Tibial nerve (tissue), 4 donors: ENCODE results near the gene PFN2. TPM values are rescaled to one million over a fixed set of nuclear protein-coding genes. Genes with fewer than 3 reads are reported as not detected.

ENCODE experiments used
- DNase-seq, 2 donors: peaks; one replicate each; pipeline ENCODE4 v3.0.0-alpha.2; 2019; ENCODE audit warnings: low spot score in 2 of 2
- H3K27ac ChIP-seq, 4 donors: fragments of 200-600 bp; sonication (generic) in 3 of 4; one replicate each; pipeline ENCODE4 v1.5.1; 2017 to 2019; ENCODE audit warnings: mild to moderate bottlenecking in 1 of 4
- H3K27me3 ChIP-seq, 2 donors: fragments of 200-600 bp; sonication (generic) in 1 of 2; one replicate each; pipeline versions ENCODE4 v1.5.1 to v1.6.0; 2017 to 2019
- H3K36me3 ChIP-seq, 3 donors: fragments of 200-600 bp; sonication (generic); one replicate each; pipeline ENCODE4 v1.5.1; 2018 to 2019
- H3K4me1 ChIP-seq, 4 donors: fragments of 200-600 bp; sonication (generic) in 3 of 4; one replicate each; pipeline ENCODE4 v1.5.1; 2017 to 2019
- H3K4me3 ChIP-seq, 4 donors: fragments of 200-600 bp; sonication (generic) in 3 of 4; one replicate each; pipeline ENCODE4 v1.5.1; 2017 to 2019; ENCODE audit warnings: mild to moderate bottlenecking in 1 of 4, moderate library complexity in 1 of 4
- H3K9me3 ChIP-seq, 4 donors: fragments of 200-600 bp; sonication (generic) in 3 of 4; one replicate each; pipeline ENCODE4 v1.5.1; 2017 to 2019
- EP300 ChIP-seq, 2 donors: sonication (generic); formaldehyde crosslinking; IDR thresholded peaks; one replicate each; pipeline ENCODE4 v1.6.1; 2017; ENCODE audit warnings: antibody characterized with exemption in 2 of 2, mild to moderate bottlenecking in 1 of 2
- POLR2A ChIP-seq, 2 donors: fragments of 450-650 bp; IDR thresholded peaks; one replicate each; pipeline ENCODE4 v1.6.1; 2017; ENCODE audit warnings: antibody characterized with exemption in 2 of 2, mild to moderate bottlenecking in 2 of 2, moderate library complexity in 2 of 2
- WGBS, 2 donors: methylation state at CpG; one replicate each; pipeline ENCODE4 v1.1.5; 2018; 5-methylcytosine and 5-hydroxymethylcytosine counted together
- total RNA-seq, 4 donors: library from RNA; depleted of rRNA; stranded (reverse); fragments of >200 nt; gene quantifications; one replicate each; pipeline ENCODE4 v1.1.0, GENCODE V29; 2016
- TF ChIP-seq, protein P1 (sequence below), 5 experiments: fragments of 200-600 bp in 3 of 5; fragments of 450-650 bp in 2 of 5; sonication (generic) in 3 of 5; IDR thresholded peaks; one replicate each; pipeline ENCODE4 v1.5.1; 2016 to 2019; ENCODE audit warnings: antibody characterized with exemption in 5 of 5, mild to moderate bottlenecking in 3 of 5, moderate library complexity in 2 of 5

Gene PFN2, protein sequence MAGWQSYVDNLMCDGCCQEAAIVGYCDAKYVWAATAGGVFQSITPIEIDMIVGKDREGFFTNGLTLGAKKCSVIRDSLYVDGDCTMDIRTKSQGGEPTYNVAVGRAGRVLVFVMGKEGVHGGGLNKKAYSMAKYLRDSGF
- 10 to 100 TPM; 28.2 to 54.8 (median 40.7) TPM for total RNA-seq

- Histone ChIP-seq H3K9me3 (no peaks in the 10 kb centered on the region), H3K27ac (peak within 1 kb of the TSS; percentile 69 to 93 (median 90)), H3K36me3 (peaks cover 0 to 2% (median 0%) of the 10 kb centered on the region in 3 donors), H3K27me3 (no peaks in the 10 kb centered on the region), H3K4me1 (peaks cover 0 to 46% (median 10%) of the 10 kb centered on the region in 4 donors), H3K4me3 (peak within 1 kb of the TSS; percentile 72 to 90 (median 83))
- TF ChIP-seq, protein P1, sequence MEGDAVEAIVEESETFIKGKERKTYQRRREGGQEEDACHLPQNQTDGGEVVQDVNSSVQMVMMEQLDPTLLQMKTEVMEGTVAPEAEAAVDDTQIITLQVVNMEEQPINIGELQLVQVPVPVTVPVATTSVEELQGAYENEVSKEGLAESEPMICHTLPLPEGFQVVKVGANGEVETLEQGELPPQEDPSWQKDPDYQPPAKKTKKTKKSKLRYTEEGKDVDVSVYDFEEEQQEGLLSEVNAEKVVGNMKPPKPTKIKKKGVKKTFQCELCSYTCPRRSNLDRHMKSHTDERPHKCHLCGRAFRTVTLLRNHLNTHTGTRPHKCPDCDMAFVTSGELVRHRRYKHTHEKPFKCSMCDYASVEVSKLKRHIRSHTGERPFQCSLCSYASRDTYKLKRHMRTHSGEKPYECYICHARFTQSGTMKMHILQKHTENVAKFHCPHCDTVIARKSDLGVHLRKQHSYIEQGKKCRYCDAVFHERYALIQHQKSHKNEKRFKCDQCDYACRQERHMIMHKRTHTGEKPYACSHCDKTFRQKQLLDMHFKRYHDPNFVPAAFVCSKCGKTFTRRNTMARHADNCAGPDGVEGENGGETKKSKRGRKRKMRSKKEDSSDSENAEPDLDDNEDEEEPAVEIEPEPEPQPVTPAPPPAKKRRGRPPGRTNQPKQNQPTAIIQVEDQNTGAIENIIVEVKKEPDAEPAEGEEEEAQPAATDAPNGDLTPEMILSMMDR (IDR thresholded peaks at IDR 0.05) = peak in 1 of 5 experiments; percentile 14
- peak in 1 of 2 donors; percentile 25 for TF ChIP-seq EP300 (IDR thresholded peaks at IDR 0.05)
- TF ChIP-seq POLR2A (IDR thresholded peaks at IDR 0.05) = peak in 1 of 2 donors; percentile 29
- DNase-seq = peak; percentile 21 to 28
- WGBS, 2 donors = 0 to 1% methylated on average over 11 to 35 of the region's 102 CpGs
Observed at GRCh38 chr3:149970716-149971402, at the start of gene PFN2. Gene PFN2, minus strand, starts transcription at chr3:149970895. Its CDS starts 39 bp downstream, at chr3:149970856.

DNA sequence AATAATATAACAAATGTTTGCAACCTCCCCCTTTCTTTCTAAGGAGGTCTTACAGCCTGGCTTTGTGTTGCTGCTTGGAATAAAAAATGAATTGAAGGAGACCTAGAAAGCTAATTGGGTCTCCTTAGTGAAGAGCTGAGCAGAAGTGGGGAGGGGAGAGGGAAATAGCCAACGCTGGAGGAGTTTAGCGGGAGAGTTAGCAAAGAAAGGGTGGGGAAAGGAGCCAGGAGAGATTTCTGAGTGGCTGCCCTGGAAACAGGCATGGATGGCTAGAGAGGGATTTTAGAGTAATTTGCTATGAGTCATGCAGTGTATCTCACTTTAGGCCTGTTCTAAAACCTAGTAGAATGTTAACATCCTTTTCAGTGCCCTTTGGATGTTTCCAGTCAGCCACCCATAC, 45.2 kb upstream of the PFN2 start:
- Histone ChIP-seq H3K4me1 (no peaks in the 10 kb centered on the region), H3K4me3 (no peak overlapping the region), H3K36me3 (no peaks in the 10 kb centered on the region), H3K27me3 (no peaks in the 10 kb centered on the region), H3K27ac (no peak overlapping the region), H3K9me3 (no peaks in the 10 kb centered on the region)
- WGBS, 2 donors = 60 to 61% methylated on average over 2 of the region's 2 CpGs
- TF ChIP-seq, protein P1 (IDR thresholded peaks at IDR 0.05) = no peak
- TF ChIP-seq EP300 (IDR thresholded peaks at IDR 0.05) (no peak), POLR2A (IDR thresholded peaks at IDR 0.05) (no peak)
- no peak for DNase-seq

DNA sequence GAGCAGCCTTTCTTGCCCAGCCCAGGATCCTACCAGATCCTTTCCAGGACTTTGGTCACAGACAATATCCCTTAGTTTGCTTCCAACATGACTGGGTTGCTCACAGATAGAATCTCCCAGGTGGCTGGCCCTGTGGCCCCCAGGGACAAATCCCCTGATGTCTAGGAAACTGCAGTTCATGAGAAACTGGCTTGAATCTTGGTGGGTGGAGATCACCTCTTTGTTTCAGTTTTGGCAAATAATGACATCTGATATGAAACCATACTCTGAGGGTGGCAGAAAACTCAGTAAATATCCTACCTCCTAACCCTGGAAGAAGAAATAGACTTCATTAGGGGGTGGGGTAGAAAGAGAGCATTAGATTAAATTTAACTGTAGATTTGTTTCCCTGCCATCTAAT, 44.1 kb upstream of the PFN2 start:
- no peaks in the 10 kb centered on the region for H3K27me3 ChIP-seq
- H3K4me1 ChIP-seq = no peaks in the 10 kb centered on the region
- H3K9me3 ChIP-seq = no peaks in the 10 kb centered on the region
- no peaks in the 10 kb centered on the region for H3K36me3 ChIP-seq
- DNase-seq = no peak
- H3K27ac ChIP-seq = no peak overlapping the region
- TF ChIP-seq EP300 (IDR thresholded peaks at IDR 0.05) (no peak), POLR2A (IDR thresholded peaks at IDR 0.05) (no peak)
- TF ChIP-seq, protein P1 (IDR thresholded peaks at IDR 0.05) = no peak
- no peak overlapping the region for H3K4me3 ChIP-seq

DNA sequence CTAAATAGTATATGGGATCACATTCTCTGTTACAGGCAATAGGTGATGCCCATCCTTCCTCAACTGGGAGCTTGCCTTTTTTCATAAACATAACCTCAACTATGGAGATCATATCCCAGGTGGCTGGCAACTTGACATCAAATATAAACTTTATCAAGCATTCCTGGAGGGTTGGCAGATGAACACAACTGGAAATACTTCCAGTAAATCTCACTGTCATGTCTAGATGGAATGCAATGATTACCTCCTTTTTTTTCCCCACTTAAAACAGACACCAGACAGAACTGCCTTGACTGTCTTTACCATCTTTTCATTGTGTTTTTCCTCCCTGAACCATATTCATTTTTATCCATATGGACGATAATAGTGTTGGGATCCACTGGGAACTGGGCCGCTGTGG, 43.1 kb upstream of the PFN2 start:
- Histone ChIP-seq H3K4me1 (no peaks in the 10 kb centered on the region), H3K27ac (no peak overlapping the region), H3K27me3 (no peaks in the 10 kb centered on the region), H3K4me3 (no peak overlapping the region), H3K9me3 (no peaks in the 10 kb centered on the region), H3K36me3 (no peaks in the 10 kb centered on the region)
- 95 to 97% methylated on average over 2 of the region's 2 CpGs for WGBS, 2 donors
- TF ChIP-seq EP300 (IDR thresholded peaks at IDR 0.05) = no peak
- DNase-seq = no peak

GRCh38 chr3:150006794-150007193, 36.1 kb upstream of the PFN2 start:
- H3K9me3 ChIP-seq = no peaks in the 10 kb centered on the region
- no peaks in the 10 kb centered on the region for H3K27me3 ChIP-seq
- no peaks in the 10 kb centered on the region for H3K36me3 ChIP-seq
- DNase-seq = no peak
- TF ChIP-seq, protein P1 (IDR thresholded peaks at IDR 0.05) = no peak
- no peak for TF ChIP-seq EP300 (IDR thresholded peaks at IDR 0.05)
- no peak for TF ChIP-seq POLR2A (IDR thresholded peaks at IDR 0.05)
- H3K4me3 ChIP-seq = no peak overlapping the region
- H3K27ac ChIP-seq = no peak overlapping the region
- no peaks in the 10 kb centered on the region for H3K4me1 ChIP-seq
